Stomach (tissue), 9 donors: ENCODE data around the gene FAR1. TPM values are rescaled to one million over a fixed set of nuclear protein-coding genes. Genes with fewer than 3 reads are reported as not detected.
A peak's percentile ranks its signal among the peaks of the same experiment; 100 is the strongest.

Experiments used
- DNase-seq, 2 donors: peaks; one replicate each; pipeline versions ENCODE4 v3.0.0 to v3.0.0-alpha.2; 2013 to 2019
- H3K27ac ChIP-seq, 5 donors: fragments of 200-600 bp in 4 of 5; sonication (generic) in 4 of 5; one replicate each; pipeline ENCODE4 v1.5.1; 2013 to 2019; ENCODE audit warnings: mild to moderate bottlenecking in 1 of 5, moderate library complexity in 1 of 5
- H3K27me3 ChIP-seq, 3 donors: fragments of 200-600 bp; sonication (generic); one replicate each; pipeline ENCODE4 v1.5.1; 2017 to 2019; ENCODE audit warnings: mixed run types in 1 of 3
- H3K36me3 ChIP-seq, 4 donors: fragments of 200-600 bp; sonication (generic); 1 replicate in 3 of 4; 2 replicates in 1 of 4; pipeline ENCODE4 v1.5.1; 2016 to 2019
- H3K4me1 ChIP-seq, 4 donors: fragments of 200-600 bp; sonication (generic); one replicate each; pipeline ENCODE4 v1.5.1; 2016 to 2019
- H3K4me3 ChIP-seq, 4 donors: fragments of 200-600 bp; sonication (generic) in 3 of 4; one replicate each; pipeline ENCODE4 v1.5.1; 2016 to 2019; ENCODE audit warnings: mild to moderate bottlenecking in 1 of 4
- H3K9me3 ChIP-seq, 4 donors: fragments of 200-600 bp; sonication (generic); one replicate each; pipeline ENCODE4 v1.5.1; 2016 to 2019
- CTCF ChIP-seq, 7 experiments: fragments of 450-650 bp in 4 of 7; fragments of 200-600 bp in 3 of 7; sonication (generic) in 3 of 7; IDR thresholded peaks; one replicate each; pipeline ENCODE4 v1.5.1; 2016 to 2019; ENCODE audit warnings: antibody characterized with exemption in 7 of 7, control low read depth in 2 of 7, mild to moderate bottlenecking in 1 of 7
- EP300 ChIP-seq: sonication (generic); formaldehyde crosslinking; IDR thresholded peaks from one replicate; pipeline ENCODE4 v1.6.1; 2017; ENCODE audit warnings: antibody characterized with exemption
- POLR2A ChIP-seq, 4 donors: fragments of 450-650 bp; IDR thresholded peaks; one replicate each; pipeline ENCODE4 v1.6.1; 2016; ENCODE audit warnings: antibody characterized with exemption in 4 of 4, control low read depth in 2 of 4, mild to moderate bottlenecking in 1 of 4, moderate library complexity in 1 of 4
- POLR2AphosphoS5 ChIP-seq, 3 donors: sonication (generic); formaldehyde crosslinking; IDR thresholded peaks; one replicate each; pipeline ENCODE4 v1.6.1; 2016; ENCODE audit warnings: antibody characterized with exemption in 3 of 3
- WGBS, 5 donors: extraction: QIAGEN DNeasy Blood & Tissue Kit in 3 of 5; methylation state at CpG; one replicate each; pipeline versions ENCODE4 v1.1.5 to v1.1.7; 2013 to 2018; 5-methylcytosine and 5-hydroxymethylcytosine counted together
- intact Hi-C: fragments of 100-400 bp; cut with DNase I; formaldehyde crosslinking; loops from one replicate; pipeline ENCODE4 v1.15.1; 2023; ENCODE audit warnings: low total_unique reads
- polyA plus RNA-seq, 3 donors: library from polyadenylated mRNA; stranded (reverse); fragments of 200-250 nt; gene quantifications; one replicate each; pipeline ENCODE4 v1.2.3, GENCODE V29; 2013
- total RNA-seq, 5 donors: library from RNA; depleted of rRNA; stranded (reverse); fragments of >200 nt; gene quantifications; one replicate each; pipeline versions ENCODE4 v1.1.0 to v1.2.3, GENCODE V29; 2014 to 2016
- donor health status: healthy with polysubstance abuse.
- donor health status: Bipolar disorder and iron deficiency.
- donor health status: healthy.

FAR1 gene
- total and polyA plus RNA-seq, 8 donors: 27.0 to 374 (median 90.7) TPM

DNA sequence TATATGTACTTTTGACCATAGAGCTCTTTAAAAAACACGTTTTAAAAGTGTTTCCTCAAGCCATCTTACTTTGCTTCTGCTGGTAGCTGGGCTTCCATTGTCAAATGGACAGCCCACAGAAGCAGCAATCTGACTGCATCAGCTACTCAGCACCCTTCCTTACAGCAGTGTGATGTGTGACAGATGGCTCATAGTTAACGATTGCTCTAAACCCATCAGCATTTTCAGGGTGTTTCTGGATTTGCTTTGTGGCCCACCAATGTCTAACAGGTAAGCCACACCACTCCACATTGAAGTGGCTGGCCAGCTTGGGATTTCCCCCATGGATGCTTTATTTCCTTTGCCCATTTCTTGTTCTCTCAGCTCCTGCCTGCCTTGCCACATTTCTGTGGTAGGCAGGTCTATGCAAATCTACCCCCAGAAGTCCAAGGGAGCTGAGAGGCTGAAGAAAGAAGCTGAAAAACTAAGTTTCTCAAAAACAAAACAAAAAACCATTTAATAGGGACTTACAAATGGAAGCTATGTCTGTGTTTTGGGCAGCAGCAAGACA, 7.3 kb upstream of the FAR1 start:
- WGBS, 5 donors: 57 to 77% (median 63%) methylated on average over 2 of the region's 2 CpGs
- Histone ChIP-seq H3K4me1 (peaks cover 0 to 9% (median 0%) of the 10 kb centered on the region in 4 donors), H3K27me3 (no peaks in the 10 kb centered on the region), H3K9me3 (peaks cover 7 to 28% (median 13%) of the 10 kb centered on the region in 4 donors), H3K4me3 (no peak overlapping the region), H3K36me3 (no peaks in the 10 kb centered on the region), H3K27ac (no peak overlapping the region)
- no peak for DNase-seq
- intact Hi-C loops: no loop called here
- TF ChIP-seq CTCF (IDR thresholded peaks at IDR 0.05) (no peak), POLR2A (IDR thresholded peaks at IDR 0.05) (no peak), EP300 (no peak), POLR2AphosphoS5 (IDR thresholded peaks at IDR 0.05) (no peak)

DNA sequence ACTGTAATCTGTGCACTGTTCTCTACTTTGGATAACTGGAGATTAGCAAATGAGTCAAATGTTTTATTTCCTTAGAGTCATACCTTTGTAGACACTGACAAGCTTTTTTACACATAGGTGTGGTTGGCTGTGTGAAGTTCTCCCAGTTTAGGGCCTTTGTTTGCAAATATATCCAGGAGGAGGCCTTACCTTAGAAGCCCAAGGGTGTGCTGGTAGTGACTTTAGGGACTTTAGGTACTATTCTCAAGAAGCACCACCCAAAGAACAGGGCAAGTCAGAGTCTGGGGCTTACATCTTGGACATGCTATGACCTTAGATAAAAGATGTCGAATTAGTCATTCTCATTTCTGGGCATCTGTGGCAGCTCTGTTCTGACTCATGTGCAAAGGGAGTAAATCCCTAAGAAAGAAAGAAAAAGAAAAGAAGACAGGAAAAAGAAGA, 4.8 kb upstream of the FAR1 start:
- Histone ChIP-seq H3K36me3 (no peaks in the 10 kb centered on the region), H3K4me3 (no peak overlapping the region), H3K27me3 (no peaks in the 10 kb centered on the region), H3K4me1 (peaks cover 4 to 20% (median 10%) of the 10 kb centered on the region in 4 donors), H3K27ac (peak overlapping the region; percentile 50 to 76 (median 59)), H3K9me3 (peaks cover 7 to 15% (median 13%) of the 10 kb centered on the region in 4 donors)
- WGBS, 5 donors: 22 to 64% (median 47%) methylated on average over 1 of the region's 1 CpG
- DNase-seq: peak in 1 of 2 donors; percentile 68
- TF ChIP-seq EP300: no peak
- peak in 1 of 3 donors; percentile 44 for TF ChIP-seq POLR2AphosphoS5 (IDR thresholded peaks at IDR 0.05)
- intact Hi-C loops: no loop called here

- Histone ChIP-seq H3K9me3 (peaks cover 6 to 8% (median 8%) of the 10 kb centered on the region in 4 donors), H3K4me3 (no peak overlapping the region)
Observed at GRCh38 chr11:13664351-13664750, 4.1 kb upstream of the FAR1 start.

DNA sequence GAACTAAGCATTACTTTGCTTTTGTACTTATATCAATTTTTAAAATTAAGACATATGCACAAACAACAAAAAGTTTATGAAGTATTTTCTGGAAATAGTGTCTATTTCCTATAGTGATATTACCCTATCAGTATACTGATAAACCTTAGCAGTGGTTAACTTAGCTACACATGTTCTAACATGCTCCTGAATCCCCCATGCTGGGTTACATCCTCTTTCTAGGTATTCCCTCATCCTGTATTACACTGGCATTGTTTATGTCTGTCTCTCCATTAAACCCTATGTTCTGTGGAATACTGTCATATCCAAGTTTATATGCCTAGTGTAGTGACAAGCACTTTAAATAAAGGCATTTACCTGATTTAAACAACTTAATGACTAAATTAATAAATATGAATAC, 1.8 kb upstream of the FAR1 start:
- Histone ChIP-seq H3K36me3 (no peaks in the 10 kb centered on the region), H3K9me3 (no peaks in the 10 kb centered on the region), H3K27ac (no peak overlapping the region), H3K4me1 (peaks cover 12 to 47% (median 25%) of the 10 kb centered on the region in 4 donors), H3K27me3 (no peaks in the 10 kb centered on the region), H3K4me3 (no peak overlapping the region)
- TF ChIP-seq EP300: no peak
- no peak for TF ChIP-seq CTCF (IDR thresholded peaks at IDR 0.05)
- TF ChIP-seq POLR2AphosphoS5 (IDR thresholded peaks at IDR 0.05): no peak
- no peak for TF ChIP-seq POLR2A (IDR thresholded peaks at IDR 0.05)
- intact Hi-C loops: no loop called here
- DNase-seq: no peak

More at GRCh38 chr11:13664351-13664750, 4.1 kb upstream of the FAR1 start:
- intact Hi-C loops: no loop called here
- H3K36me3 ChIP-seq: no peaks in the 10 kb centered on the region
- DNase-seq: no peak
- no peaks in the 10 kb centered on the region for H3K27me3 ChIP-seq
- peaks cover 5 to 24% (median 11%) of the 10 kb centered on the region in 4 donors for H3K4me1 ChIP-seq
- TF ChIP-seq POLR2A (IDR thresholded peaks at IDR 0.05) (no peak), EP300 (no peak), CTCF (IDR thresholded peaks at IDR 0.05) (no peak), POLR2AphosphoS5 (IDR thresholded peaks at IDR 0.05) (no peak)
- peak overlapping the region in 4 of 5 donors; percentile 53 to 76 (median 64) for H3K27ac ChIP-seq
- 28 to 55% (median 43%) methylated on average over 1 of the region's 1 CpG for WGBS, 5 donors

GRCh38 chr11:13667245-13667644, 1.2 kb upstream of the FAR1 start:
- intact Hi-C loops: no loop called here
- WGBS, 5 donors: 62 to 76% (median 72%) methylated on average over 5 of the region's 5 CpGs
- Histone ChIP-seq H3K27me3 (no peaks in the 10 kb centered on the region), H3K36me3 (no peaks in the 10 kb centered on the region), H3K9me3 (no peaks in the 10 kb centered on the region), H3K4me3 (peak overlapping the region; percentile 91 to 99 (median 98)), H3K27ac (peak overlapping the region in 4 of 5 donors; percentile 93 to 97 (median 96)), H3K4me1 (peaks cover 17 to 52% (median 29%) of the 10 kb centered on the region in 4 donors)
- TF ChIP-seq POLR2AphosphoS5 (IDR thresholded peaks at IDR 0.05): no peak
- peak in 1 of 2 donors; percentile 26 for DNase-seq
